Measurements from ENCODE around the gene PIM3. TPM values are rescaled to one million over a fixed set of nuclear protein-coding genes. Genes with fewer than 3 reads are reported as not detected.

PIM3 gene
- total RNA-seq, 1 donor = 172 TPM

Other genes starting within 250 kb of the PIM3 start
- 85.1 TPM for gene BRD1, start 132.9 kb upstream of the PIM3 start, total RNA-seq
- gene ZBED4, start 106.9 kb upstream of the PIM3 start, total RNA-seq = 20.8 TPM
- gene ALG12, start 42.3 kb upstream of the PIM3 start, total RNA-seq = 6.8 TPM
- gene CRELD2, start 42.1 kb upstream of the PIM3 start, total RNA-seq = 13.6 TPM
- not detected for gene IL17REL, start 52.0 kb downstream of the PIM3 start, total RNA-seq
- not detected for gene TTLL8, start 97.5 kb downstream of the PIM3 start, total RNA-seq
- 2.8 TPM for gene MLC1, start 124.7 kb downstream of the PIM3 start, total RNA-seq
- not detected for gene MOV10L1, start 129.2 kb downstream of the PIM3 start, total RNA-seq
- 0.94 TPM for gene PANX2, start 210.0 kb downstream of the PIM3 start, total RNA-seq
- gene TRABD, start 225.1 kb downstream of the PIM3 start, total RNA-seq = 44.0 TPM
- 11.8 TPM for gene SELENOO, start 240.2 kb downstream of the PIM3 start, total RNA-seq

All from mononuclear cell (primary cell).